GM18498 (cell line): Measurements from ENCODE around the gene MRPL36.
"Not testable (repeated sequence)": the region's sequence is repeated elsewhere in the genome, so short reads cannot be mapped to it uniquely, and the experiment has no call there.

Source experiments
- ATAC-seq: cut with Tn5 transposase; IDR thresholded peaks from one replicate; pipeline ENCODE4 v1.9.1; 2021; ENCODE audit warnings: mild to moderate bottlenecking, moderate library complexity; ENCODE audit not compliant: unreplicated experiment

The MRPL36 gene

GRCh38 chr5:1799602-1800471, at the start of gene MRPL36:
TSS of gene MRPL36 (minus strand) at chr5:1799837. CDS start at chr5:1798935, 902 bp downstream.
- peak; percentile 61 for ATAC-seq

- ATAC-seq = no peak
These were observed 48.0 kb upstream of the MRPL36 start for GRCh38 chr5:1847611-1848010.

- ATAC-seq = no peak
These were observed 47.4 kb upstream of the MRPL36 start for GRCh38 chr5:1847056-1847455.

GRCh38 chr5:1846583-1846982, 46.9 kb upstream of the MRPL36 start:
- ATAC-seq = no peak

GRCh38 chr5:1845696-1846095, 46.1 kb upstream of the MRPL36 start:
- no peak for ATAC-seq

GRCh38 chr5:1844708-1845436, 45.2 kb upstream of the MRPL36 start:
- no peak for ATAC-seq

GRCh38 chr5:1843761-1844160, 44.1 kb upstream of the MRPL36 start:
- ATAC-seq = not testable (repeated sequence)

GRCh38 chr5:1842004-1842819, 42.6 kb upstream of the MRPL36 start:
- ATAC-seq = no peak

GRCh38 chr5:1840741-1841521, 41.3 kb upstream of the MRPL36 start:
- ATAC-seq = no peak

- no peak for ATAC-seq
These were observed 40.5 kb upstream of the MRPL36 start for GRCh38 chr5:1840071-1840547.

- ATAC-seq = no peak
These were observed 38.4 kb upstream of the MRPL36 start for GRCh38 chr5:1838013-1838412.

- no peak for ATAC-seq
These were observed 37.5 kb upstream of the MRPL36 start for GRCh38 chr5:1836891-1837880.

- no peak for ATAC-seq
These were observed 36.7 kb upstream of the MRPL36 start for GRCh38 chr5:1836176-1836890.

GRCh38 chr5:1835431-1835830, 35.8 kb upstream of the MRPL36 start:
- no peak for ATAC-seq

GRCh38 chr5:1834721-1835429, 35.2 kb upstream of the MRPL36 start:
- ATAC-seq = no peak

- ATAC-seq = no peak
These were observed 34.5 kb upstream of the MRPL36 start for GRCh38 chr5:1834022-1834551.

GRCh38 chr5:1833264-1834021, 33.8 kb upstream of the MRPL36 start:
- ATAC-seq = no peak
